ENCODE data around the gene KIAA1671. TPM values are rescaled to one million over a fixed set of nuclear protein-coding genes. Genes with fewer than 3 reads are reported as not detected.

The KIAA1671 gene
- total and polyA plus RNA-seq, 2 of the 4 experiments (the other 2 are of a cell fraction): 0.02 TPM; not detected in 1

GRCh38 chr22:25016311-25016710 is 63.8 kb downstream of the KIAA1671 start:
- intact Hi-C loops (cut with micrococcal nuclease) (no loop called here), in situ Hi-C loops (cut with MboI; ENCODE audit: low sequenced_read_pairs) (no loop called here), dilution Hi-C loops (cut with HindIII; ENCODE audit: low sequenced_read_pairs, unreplicated experiment) (no loop called here)
- H3K18ac ChIP-seq (ENCODE audit: low read depth, low read length): no peak overlapping the region
- H3K9ac ChIP-seq (ENCODE audit: low read depth, low read length): no peak overlapping the region
- no peak overlapping the region for H2AK5ac ChIP-seq (ENCODE audit: low read depth, low read length)
- H3K4me1 ChIP-seq (ENCODE audit: control insufficient read depth, insufficient read depth, low read length): no peaks in the 10 kb centered on the region
- no peak overlapping the region for H3K56ac ChIP-seq (ENCODE audit: extremely low read depth, insufficient read depth, low read length)
- H3K4me2 ChIP-seq (ENCODE audit: low read depth, low read length): no peak overlapping the region
- no peaks in the 10 kb centered on the region for H3K79me1 ChIP-seq (ENCODE audit: low read depth in 1 of 2, low read length in 2 of 2)
- H4K5ac ChIP-seq (ENCODE audit: low read depth, low read length): no peak overlapping the region
- H3K27me3 ChIP-seq (ENCODE audit: control insufficient read depth, insufficient read depth, low read length): no peaks in the 10 kb centered on the region
- H2BK5ac ChIP-seq (ENCODE audit: low read depth, low read length, poor library complexity, severe bottlenecking): no peak overlapping the region
- H3K9me1 ChIP-seq (ENCODE audit: insufficient read depth, low read length): no peaks in the 10 kb centered on the region
- no peak overlapping the region for H4K8ac ChIP-seq (ENCODE audit: low read depth in 2 of 2, low read length in 2 of 2)
- H2AFZ ChIP-seq (replicated peaks; ENCODE audit: low read length, poor library complexity): no peak overlapping the region
- no peaks in the 10 kb centered on the region for H4K20me1 ChIP-seq (ENCODE audit: insufficient read depth, low read length)
- H4K91ac ChIP-seq (ENCODE audit: insufficient read depth, low read depth, low read length): no peak overlapping the region
- H2BK120ac ChIP-seq (ENCODE audit: low read depth, low read length): no peak overlapping the region
- no TSS peak for BruUV-seq (replicated peaks)
- H3K23ac ChIP-seq (ENCODE audit: low read depth, low read length): no peak overlapping the region
- H3K4me3 ChIP-seq (ENCODE audit: insufficient read depth, low read depth, low read length): no peak overlapping the region
- H3K27ac ChIP-seq (ENCODE audit: insufficient read depth, low read length): no peak overlapping the region
- DNase-seq (no peak), ATAC-seq (ENCODE audit: low read depth) (no peak)
- H2AK9ac ChIP-seq (replicated peaks; ENCODE audit: low read depth, low read length, poor library complexity): no peak overlapping the region
- 93% methylated on average over 4 of the region's 7 CpGs; no CpG with 5 or more reads in 1 of the 2 experiments for WGBS, 2 experiments (ENCODE audit: extremely low coverage in 2 of 2, insufficient read length in 1 of 2)
- no peak for TF ChIP-seq MAZ (IDR thresholded peaks at IDR 0.05; ENCODE audit: borderline replicate concordance, low read depth, low read length)
- no peak for TF ChIP-seq POLR2A (IDR thresholded peaks at IDR 0.05; ENCODE audit: low read depth, low read length)
- no peak for TF ChIP-seq MXI1 (IDR thresholded peaks at IDR 0.05; ENCODE audit: borderline replicate concordance, low read depth, low read length)
- no peak for TF ChIP-seq CEBPB (IDR thresholded peaks at IDR 0.05; ENCODE audit: low read depth, low read length)
- H2BK20ac ChIP-seq (ENCODE audit: low read depth, low read length): no peak overlapping the region
- no peak overlapping the region for H3K14ac ChIP-seq (replicated peaks; ENCODE audit: low read depth, low read length)
- CTCF ChIA-PET: no interaction called here
- no peak overlapping the region for H3K4ac ChIP-seq (ENCODE audit: low read depth, low read length)
- H3K36me3 ChIP-seq (ENCODE audit: control insufficient read depth, insufficient read depth, low read length): no peaks in the 10 kb centered on the region
- H2BK15ac ChIP-seq (ENCODE audit: low read depth, low read length): no peak overlapping the region
- no peaks in the 10 kb centered on the region for H3K9me3 ChIP-seq (ENCODE audit: control insufficient read depth, insufficient read depth, low read length)
- POLR2A ChIA-PET (ENCODE audit: unreplicated experiment): no interaction called here
